ENCODE measurements around the gene ZNF766.
"Not testable (repeated sequence)": the region's sequence is repeated elsewhere in the genome, so short reads cannot be mapped to it uniquely, and the experiment has no call there.

The ZNF766 gene

GRCh38 chr19:52277471-52277870, 8.1 kb downstream of the ZNF766 start:
- DNase-seq = no peak

DNA sequence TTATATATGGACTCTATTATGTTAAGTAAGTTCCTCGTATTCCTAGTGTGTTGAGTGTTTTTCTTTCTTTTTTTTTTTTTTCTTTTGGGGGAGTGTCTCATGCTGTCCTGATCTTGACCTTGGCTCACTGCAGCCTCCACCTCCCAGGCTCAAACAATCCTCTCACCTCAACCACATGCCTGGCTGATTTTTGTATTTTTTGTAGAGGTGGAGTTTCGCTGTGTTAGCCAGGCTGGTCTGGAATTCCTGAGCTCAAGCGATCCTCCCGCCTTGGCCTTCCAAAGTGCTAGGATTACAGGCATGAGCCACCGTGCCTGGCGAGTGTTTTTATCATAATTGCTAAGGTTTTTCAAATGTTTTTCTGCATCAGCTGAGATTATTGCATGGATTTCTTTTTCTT, 16.9 kb downstream of the ZNF766 start:
- no peak for DNase-seq

- no peak for DNase-seq
Observed at GRCh38 chr19:52291781-52292180, 22.4 kb downstream of the ZNF766 start.

DNA sequence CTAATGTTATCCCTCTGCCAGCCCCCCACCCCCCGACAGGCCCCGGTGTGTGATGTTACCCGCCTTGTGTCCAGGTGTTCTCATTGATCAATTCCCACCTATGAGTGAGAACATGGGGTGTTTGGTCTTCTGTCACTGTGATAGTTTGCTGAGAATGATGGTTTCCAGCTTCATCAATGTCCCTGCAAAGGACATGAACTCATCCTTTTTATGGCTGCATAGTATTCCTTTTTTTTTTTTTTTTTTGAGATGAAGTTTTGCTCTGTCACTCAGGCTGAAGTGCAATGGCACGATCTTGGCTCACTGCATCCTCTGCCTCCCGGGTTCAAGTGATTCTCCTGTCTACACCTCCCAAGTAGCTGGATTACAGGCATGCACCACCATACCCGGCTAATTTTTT, 23.6 kb downstream of the ZNF766 start:
- DNase-seq = not testable (repeated sequence)

DNA sequence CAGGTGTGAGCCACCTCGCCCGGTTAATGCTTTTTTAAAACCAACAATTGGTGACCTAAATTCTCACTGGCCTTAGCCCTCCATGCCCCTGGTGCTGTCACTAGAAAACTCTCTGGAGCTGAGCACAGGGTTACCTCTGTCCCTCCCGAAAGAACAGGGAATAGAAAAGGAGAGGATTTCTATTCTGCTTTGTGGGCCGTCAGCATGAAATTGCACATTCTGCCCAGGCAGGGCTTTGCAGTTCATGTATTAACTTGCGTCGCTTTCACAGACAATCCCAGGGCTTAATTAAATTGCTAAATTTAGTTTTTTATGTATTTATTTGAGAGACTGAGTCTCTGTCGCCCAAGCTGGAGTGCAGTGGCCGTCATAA, 27.0 kb downstream of the ZNF766 start:
- no peak for DNase-seq

DNA sequence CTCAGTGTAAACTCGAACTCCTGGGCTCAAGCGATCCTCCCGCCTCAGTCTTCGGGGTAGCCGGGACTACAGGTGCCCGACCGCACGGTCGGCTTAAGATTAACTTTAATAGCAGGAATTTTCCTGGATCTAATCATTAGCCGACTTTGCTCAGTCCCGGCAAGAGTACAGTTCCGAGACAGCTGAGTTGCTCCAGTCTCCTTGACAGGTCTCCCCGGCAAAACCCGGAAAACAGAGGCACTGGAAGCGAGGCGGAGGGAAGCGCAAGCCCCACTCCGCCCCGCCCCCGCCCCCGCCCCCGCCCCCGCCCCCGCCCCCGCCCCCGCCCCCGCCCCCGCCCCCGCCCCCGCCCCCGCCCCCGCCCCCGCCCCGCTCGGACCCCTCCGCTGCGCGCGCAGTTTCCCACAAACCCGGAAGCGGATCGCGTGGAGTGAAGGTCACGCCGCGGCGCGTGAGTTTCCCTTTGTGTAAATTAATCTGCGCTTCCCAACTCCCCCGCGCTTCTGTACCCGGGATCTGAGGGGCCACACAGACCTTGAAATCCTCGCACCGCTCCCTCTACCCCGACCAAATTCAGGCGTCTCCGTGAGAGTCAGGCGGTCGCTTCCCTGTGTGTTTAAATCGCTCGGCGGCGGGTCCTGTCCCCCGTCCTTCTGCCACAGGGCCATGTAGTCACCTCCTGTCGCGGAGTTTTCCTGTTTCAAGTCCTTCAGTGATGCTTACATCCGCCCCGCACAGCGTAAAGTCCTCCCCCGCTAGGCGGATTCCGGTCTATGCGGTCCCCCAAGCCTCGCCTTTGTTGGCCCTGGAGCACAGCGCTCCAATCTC, 27.6 kb downstream of the ZNF766 start, which contains the start of gene ZNF480:
TSS of gene ZNF480 (plus strand) at position 397 of the 828 bp plus-strand sequence. CDS start 3,244 bp downstream, outside the sequence.
- DNase-seq = peak; percentile 71 to 82

DNA sequence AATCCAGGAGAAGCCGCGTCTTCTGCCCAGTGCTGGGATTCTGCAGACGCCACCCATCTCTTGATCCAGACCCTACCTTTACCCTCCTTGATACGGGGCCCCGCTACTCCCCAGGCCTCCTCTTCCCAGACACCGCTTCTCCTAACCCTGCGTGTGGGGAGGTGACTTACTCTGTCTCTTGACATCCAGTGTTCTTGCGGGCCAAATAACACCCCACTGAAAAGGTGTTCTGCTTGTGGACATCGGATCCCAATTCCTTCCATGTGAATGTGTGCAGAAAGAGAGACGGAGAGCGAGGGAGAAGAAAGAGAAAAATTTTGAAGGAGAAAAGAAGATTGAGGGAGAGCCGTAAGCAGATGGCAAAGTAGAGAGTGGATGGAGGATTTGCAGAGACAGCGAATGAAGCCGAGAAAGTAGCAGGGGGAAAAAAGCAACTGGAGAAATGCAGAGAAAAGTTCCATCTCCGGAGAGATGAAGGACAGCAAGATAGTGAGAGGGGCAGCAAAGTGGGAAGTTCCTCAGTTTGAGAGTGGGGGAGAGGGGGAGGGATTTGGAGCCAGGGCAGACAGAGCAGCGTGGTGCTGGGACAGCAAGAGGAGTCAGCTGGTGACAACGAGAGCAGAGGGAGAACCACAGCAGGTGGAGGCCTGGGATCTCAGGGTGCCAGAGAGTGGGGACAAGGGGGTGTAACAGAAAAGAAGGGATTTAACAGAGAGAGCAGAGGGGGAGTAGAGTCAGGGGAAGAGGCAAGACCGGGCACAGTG, 28.4 kb downstream of the ZNF766 start:
- DNase-seq = peak in 1 of 2 experiments; percentile 24

DNA sequence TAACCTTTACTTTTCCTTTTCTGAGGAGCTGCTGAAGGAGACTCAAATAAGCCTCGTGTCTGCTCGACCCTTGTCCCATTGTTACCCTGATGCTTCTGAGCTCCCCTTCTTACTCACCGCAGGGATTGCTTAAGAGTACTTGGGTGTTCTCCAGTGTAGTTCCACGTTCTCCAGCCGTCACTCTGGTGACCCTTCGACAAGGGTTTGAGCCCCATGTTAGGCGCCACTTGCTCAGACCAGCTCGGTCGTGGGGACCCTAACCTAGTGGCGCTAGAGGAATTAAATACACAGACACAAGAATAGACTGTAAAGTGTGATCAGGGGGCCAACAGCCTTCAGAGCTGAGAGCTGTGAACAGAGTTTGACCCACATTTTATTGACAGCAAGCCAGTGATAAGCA, 37.9 kb downstream of the ZNF766 start:
- no peak for DNase-seq

DNA sequence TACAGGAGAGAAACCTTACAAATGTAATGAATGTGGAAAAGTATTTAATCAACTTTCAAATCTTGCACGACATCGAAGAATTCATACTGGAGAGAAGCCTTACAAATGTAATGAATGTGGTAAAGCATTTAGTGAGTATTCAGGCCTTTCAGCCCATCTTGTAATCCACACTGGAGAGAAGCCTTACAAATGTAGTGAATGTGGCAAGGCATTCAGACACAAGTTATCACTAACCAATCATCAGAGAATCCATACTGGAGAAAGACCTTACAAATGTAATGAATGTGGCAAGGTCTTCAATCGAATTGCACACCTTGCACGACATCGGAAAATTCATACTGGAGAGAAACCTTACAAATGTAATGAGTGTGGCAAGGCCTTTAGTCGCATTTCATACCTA, 53.0 kb downstream of the ZNF766 start:
- no peak for DNase-seq

DNA sequence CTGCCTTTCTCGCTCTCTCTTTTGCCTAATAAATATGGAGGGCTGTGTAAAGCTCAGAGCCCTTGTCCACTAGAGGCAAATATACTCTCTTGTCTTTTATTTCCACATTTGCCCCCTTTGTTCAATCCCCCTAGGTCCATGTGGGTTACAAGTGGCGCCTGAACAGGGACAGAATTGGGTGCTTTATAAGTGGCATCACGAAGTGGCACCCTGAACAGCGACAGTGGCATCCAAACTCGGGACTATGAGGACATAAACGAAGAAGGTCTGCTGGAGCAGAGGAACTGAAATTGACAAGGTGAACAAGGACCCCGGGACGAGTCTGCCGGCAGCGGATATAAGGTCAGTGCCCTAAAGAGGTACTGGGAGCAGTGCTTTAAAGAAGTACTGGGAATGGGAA, 62.4 kb downstream of the ZNF766 start:
- DNase-seq = no peak

DNA sequence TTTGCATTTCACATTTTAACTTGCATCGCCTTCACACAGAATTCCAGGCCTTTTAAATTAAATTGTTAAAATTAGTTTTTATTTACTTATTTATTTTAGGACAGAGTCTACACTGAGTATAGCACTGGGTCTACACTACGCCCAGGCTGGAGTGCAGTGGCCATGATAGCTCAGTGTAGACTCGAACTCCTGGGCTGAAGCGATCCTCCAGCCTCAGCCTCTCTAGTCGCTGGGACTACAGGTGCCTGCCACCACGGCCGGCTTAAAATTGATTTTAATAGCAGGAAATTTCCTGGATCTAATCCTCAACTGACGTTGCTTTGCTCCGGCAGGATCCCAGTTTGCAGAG, 66.4 kb downstream of the ZNF766 start:
- no peak for DNase-seq

GRCh38 chr19:52336117-52336790, 66.9 kb downstream of the ZNF766 start, which contains the start of gene ZNF610:
TSS of gene ZNF610 (plus strand) at chr19:52336243. CDS start at chr19:52349173, 12,930 bp downstream.
- DNase-seq = peak; percentile 58 to 84

- DNase-seq = no peak
Observed at GRCh38 chr19:52336791-52337381, 67.5 kb downstream of the ZNF766 start.

- DNase-seq = not testable (repeated sequence)
Observed at GRCh38 chr19:52339022-52339421, 69.6 kb downstream of the ZNF766 start.

DNA sequence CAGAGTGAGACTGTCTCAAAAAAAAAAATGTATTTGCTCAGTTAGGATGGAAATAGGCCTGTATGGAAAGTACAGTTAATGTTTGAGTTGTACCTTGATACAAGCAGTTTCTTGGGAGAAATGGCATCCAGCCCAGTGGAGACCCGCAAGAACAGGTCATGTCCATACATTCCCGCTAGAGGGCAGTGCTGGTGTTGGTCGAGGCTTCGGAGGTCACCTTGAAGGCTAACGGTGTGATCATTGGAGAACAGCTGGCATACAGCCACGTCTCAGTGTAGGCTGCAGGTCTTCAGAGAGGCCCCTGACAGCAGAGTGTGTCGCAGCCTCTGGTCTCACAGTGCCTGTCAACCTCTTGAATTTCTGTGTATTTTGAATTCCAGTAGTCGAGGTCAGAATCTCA, 74.2 kb downstream of the ZNF766 start:
- peak; percentile 37 to 67 for DNase-seq

DNA sequence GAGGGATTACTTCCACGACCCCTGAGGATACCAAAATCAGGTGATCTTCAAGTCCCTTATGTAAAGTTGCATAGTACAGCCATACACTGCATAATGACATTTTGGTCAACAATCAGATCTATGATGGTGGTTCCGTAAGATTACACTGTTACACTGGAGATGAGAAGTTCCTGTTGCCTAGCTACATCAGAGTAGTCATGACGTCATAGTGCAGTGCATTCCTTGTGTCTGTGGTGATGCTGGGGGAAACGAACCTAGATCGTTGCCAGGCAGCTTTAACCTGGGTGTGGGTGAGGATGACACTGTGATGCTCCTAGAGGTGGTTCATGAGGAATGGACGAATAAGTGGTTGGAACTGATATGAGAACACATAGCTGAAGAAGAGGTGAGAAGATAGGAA, 75.8 kb downstream of the ZNF766 start:
- no peak for DNase-seq
